ENCODE results near the gene COL4A1. TPM values are rescaled to one million over a fixed set of nuclear protein-coding genes. Genes with fewer than 3 reads are reported as not detected.

COL4A1 gene
- 12.1 and 13.5 TPM in 2 replicates for total RNA-seq (2014; rRNA removed; shearing (Covaris generic))
- 9.6 and 15.5 TPM in 2 replicates for polyA plus RNA-seq (2015; cell fraction: cytosol; rRNA removed)
- polyA plus RNA-seq (2015; cell fraction: nucleus; rRNA removed) = 8.6 and 13.2 TPM in 2 replicates

GRCh38 chr13:110306960-110307766 is at the start of gene COL4A1, which contains the start of gene COL4A2:
TSS of gene COL4A1 (minus strand) at chr13:110307157. CDS start at chr13:110307027, 130 bp downstream.
TSS of gene COL4A2 (plus strand) at chr13:110307284. CDS start at chr13:110307904, 620 bp downstream.
- DNase-seq (ENCODE audit: low read depth, low spot score) = peak; percentile 11
- in situ Hi-C loops (cut with HindIII; ENCODE audit: low pct_unique_long_range_greater_than_20kb, low sequenced_read_pairs) = no loop called here

DNA sequence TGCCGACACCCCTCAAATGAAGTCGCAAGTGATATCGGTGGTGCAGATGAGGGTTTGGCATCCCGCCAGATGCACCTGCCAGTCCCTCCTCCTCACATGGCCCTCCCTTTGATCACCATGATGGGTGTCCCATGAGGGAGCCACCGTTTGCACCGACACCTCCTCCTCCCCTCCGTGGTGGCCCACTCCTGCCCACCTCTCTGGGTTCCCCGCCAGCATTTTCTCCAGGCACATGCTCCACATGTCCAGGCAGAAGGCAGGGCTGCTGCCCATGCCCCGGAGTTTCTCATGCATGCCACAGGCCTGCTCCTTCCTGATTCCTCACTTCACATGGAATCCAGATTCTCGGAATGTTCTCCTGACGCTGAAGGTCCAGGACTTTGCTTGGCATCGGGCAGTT is 49.4 kb upstream of the COL4A1 start:
- DNase-seq (ENCODE audit: low read depth, low spot score) = no peak
- in situ Hi-C loops (cut with HindIII; ENCODE audit: low pct_unique_long_range_greater_than_20kb, low sequenced_read_pairs) = no loop called here

DNA sequence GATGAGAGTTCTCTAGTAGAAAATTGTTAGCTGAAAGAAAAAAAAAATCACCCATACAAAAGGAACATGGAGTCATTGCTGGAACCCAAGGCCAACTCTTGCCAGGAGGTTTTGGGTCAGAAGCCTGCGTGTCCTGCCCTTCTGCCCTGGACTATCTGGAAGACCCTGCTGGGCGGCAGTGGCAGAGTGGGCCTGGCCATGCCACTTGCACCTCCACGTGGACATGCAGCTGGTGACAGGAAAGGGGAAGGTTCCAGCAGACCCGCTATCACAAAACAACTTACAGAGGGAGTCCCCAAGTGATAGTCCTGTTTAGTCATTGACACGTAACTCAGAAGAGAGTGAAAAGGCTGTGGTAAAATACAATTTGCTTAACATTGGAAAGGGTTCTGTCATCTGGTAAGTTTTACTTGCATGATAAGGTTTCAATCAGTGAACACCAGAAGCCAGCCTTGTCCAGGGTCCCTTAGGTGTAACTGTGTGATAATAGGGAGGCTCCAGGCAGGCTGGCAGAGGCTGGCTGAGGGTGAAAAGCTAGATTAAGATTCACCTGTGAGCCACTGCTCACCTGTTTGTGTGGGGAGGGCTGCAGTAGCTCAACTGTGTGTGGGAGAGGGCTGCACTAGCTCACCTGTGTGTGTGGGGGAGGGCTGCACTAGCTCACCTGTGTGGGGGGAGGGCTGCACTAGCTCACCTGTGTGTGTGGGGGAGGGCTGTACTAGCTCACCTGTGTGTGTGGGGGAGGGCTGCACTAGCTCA is 47.9 kb upstream of the COL4A1 start:
- no peak for DNase-seq (ENCODE audit: low read depth, low spot score)
- in situ Hi-C loops (cut with HindIII; ENCODE audit: low pct_unique_long_range_greater_than_20kb, low sequenced_read_pairs) = no loop called here

DNA sequence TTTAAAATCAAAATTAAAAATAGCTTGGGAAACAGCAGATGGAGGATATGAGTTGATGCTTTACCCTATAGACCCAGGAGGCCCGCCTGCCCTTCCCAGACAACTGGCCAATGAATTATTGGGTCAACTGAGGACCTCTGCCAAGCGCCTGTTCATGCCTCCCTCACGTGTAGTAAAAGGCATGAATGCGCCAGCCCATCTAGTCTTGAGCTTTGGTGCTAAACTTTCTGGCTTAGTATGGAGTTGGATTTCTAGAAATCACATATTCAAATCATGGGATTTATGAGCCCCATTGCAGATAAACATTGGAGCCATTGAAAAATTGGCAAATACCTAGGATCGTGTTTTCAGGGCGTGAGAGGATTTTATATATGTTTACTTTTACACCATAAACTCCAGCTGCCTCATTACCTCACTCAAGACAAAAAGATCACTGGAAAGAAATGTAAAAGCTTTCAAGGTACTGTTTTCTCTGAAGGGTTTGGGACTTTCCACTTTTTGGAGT is 47.2 kb upstream of the COL4A1 start:
- in situ Hi-C loops (cut with HindIII; ENCODE audit: low pct_unique_long_range_greater_than_20kb, low sequenced_read_pairs) = no loop called here
- no peak for DNase-seq (ENCODE audit: low read depth, low spot score)

DNA sequence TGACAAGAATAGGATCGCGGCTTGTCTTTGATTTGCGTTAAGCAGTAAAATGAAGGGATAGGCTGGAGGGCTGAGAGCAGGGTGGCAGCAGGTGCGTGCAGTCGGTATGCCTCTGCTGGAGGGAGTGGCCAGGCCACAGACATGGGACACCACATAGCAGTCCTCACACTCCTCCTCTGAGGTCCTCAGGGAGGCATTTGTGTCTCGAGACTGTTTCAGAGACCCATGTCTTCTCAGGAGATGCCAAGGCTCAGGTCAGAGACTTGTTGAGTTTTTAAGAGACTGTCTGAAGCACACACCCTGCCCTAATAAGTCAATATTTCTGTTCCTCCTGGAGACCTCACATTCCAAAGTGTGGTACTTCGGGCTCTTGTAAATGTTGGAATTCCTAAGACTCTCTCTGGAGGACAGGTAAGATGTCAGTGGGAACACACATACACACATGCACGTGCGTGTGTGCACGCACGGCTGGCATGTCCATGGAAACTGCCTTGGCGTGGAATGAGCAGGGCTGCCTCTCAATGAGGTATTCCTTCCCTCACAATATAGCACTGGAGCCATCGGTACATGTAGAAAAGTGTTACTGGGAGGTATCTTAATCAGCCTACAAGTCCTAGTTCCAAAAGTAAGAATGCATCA is 46.5 kb upstream of the COL4A1 start:
- in situ Hi-C loops (cut with HindIII; ENCODE audit: low pct_unique_long_range_greater_than_20kb, low sequenced_read_pairs) = no loop called here
- no peak for DNase-seq (ENCODE audit: low read depth, low spot score)

GRCh38 chr13:110352735-110353134 is 45.8 kb upstream of the COL4A1 start:
- DNase-seq (ENCODE audit: low read depth, low spot score) = peak; percentile 28
- in situ Hi-C loops (cut with HindIII; ENCODE audit: low pct_unique_long_range_greater_than_20kb, low sequenced_read_pairs) = no loop called here

DNA sequence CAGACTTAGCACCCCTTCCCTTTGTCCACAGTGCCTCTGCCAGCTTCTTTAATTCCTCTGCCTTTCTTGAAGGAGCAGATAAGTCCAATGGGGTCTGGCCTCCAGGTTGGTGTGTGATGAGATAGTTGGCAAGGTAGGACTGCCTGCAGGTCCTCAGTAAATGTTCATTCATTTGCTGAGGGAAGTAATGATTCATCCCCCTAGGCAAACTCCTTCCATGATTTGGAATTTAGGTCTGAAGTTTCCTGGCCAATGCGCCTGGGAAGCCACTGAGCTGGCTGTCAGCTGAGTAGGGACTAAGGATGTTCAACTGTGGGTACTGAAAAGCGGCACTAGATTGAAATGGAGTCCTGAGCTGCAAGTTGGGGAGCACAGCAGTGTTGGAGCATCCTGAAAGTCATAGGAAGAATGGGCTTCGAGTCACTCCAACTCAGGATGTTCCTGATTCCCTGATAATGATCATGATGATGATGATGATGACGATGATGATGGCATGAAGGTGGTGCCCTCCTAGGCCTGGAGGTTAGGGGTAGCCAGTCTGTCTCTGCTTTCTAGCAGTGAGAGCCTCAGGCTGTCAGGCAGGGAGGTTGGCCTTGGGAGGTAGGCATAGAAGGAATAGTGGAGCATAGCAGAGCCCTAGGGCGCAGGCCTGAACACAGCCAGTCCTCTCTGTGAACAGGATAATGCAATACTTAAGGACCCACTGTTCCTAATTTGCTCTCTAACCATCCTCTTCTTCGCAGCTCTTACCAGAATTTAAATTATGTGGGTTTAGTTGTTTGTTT is 44.9 kb upstream of the COL4A1 start:
- no peak for DNase-seq (ENCODE audit: low read depth, low spot score)
- in situ Hi-C loops (cut with HindIII; ENCODE audit: low pct_unique_long_range_greater_than_20kb, low sequenced_read_pairs) = no loop called here

DNA sequence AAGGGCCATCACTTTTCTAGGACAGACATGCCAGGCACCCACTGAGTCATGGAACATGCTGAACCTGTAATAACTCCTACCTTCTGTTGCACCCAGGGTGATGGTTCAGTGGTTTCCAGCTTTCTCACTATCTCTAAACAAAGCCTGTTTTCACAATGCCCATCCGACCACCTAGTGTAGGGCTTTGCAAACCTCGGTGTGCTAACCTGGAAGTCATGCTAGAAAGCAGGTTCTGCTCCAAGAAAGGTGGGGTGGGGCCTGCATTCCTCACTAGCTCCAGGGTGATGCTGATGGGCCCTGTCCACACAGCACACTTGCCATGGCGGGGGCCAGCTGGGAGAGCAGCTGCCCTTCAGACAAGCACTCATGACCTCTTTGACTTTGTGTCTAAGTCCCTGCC is 43.6 kb upstream of the COL4A1 start:
- in situ Hi-C loops (cut with HindIII; ENCODE audit: low pct_unique_long_range_greater_than_20kb, low sequenced_read_pairs) = no loop called here
- no peak for DNase-seq (ENCODE audit: low read depth, low spot score)

DNA sequence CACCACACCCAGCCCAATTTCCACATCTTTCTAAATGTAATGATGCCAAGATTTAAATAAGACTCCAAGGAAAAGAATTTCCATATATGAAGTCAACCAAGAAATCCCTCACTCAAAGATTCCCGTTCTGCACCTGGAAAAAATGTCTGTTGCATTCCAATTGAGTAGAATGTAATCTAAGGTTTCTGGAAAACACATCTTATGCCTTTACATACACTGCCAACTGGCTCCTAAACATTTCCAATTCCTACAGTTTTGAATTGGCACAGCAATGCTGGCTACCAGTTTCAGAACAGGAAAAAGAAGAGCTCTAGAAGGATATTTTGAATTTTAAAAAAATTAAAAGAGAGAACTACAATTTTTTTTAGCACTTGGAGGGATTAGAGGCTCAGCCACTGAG is 43.1 kb upstream of the COL4A1 start:
- in situ Hi-C loops (cut with HindIII; ENCODE audit: low pct_unique_long_range_greater_than_20kb, low sequenced_read_pairs) = no loop called here
- DNase-seq (ENCODE audit: low read depth, low spot score) = no peak

DNA sequence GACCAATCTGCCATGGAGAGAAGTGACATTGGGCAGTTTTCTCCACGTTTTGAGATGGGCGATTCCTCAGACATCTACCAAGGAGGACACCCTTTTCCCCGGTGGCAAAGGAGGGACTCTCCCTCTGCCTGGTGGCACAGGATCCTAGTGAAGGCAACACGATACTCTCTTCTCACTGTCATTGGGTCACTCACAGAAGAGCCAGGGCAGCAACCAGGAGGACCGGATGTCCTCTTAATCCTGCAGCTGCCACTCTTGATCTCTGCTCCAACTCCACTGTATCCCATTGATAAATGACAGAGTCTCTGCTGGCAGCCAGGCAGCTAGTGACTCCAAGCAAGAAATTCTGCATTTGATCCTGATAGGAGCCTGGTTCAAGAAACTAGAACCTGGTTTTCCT is 42.3 kb upstream of the COL4A1 start:
- in situ Hi-C loops (cut with HindIII; ENCODE audit: low pct_unique_long_range_greater_than_20kb, low sequenced_read_pairs) = no loop called here
- no peak for DNase-seq (ENCODE audit: low read depth, low spot score)

- DNase-seq (ENCODE audit: low read depth, low spot score) = peak; percentile 50
- in situ Hi-C loops (cut with HindIII; ENCODE audit: low pct_unique_long_range_greater_than_20kb, low sequenced_read_pairs) = no loop called here
These were observed 41.5 kb upstream of the COL4A1 start for GRCh38 chr13:110348309-110349105.

DNA sequence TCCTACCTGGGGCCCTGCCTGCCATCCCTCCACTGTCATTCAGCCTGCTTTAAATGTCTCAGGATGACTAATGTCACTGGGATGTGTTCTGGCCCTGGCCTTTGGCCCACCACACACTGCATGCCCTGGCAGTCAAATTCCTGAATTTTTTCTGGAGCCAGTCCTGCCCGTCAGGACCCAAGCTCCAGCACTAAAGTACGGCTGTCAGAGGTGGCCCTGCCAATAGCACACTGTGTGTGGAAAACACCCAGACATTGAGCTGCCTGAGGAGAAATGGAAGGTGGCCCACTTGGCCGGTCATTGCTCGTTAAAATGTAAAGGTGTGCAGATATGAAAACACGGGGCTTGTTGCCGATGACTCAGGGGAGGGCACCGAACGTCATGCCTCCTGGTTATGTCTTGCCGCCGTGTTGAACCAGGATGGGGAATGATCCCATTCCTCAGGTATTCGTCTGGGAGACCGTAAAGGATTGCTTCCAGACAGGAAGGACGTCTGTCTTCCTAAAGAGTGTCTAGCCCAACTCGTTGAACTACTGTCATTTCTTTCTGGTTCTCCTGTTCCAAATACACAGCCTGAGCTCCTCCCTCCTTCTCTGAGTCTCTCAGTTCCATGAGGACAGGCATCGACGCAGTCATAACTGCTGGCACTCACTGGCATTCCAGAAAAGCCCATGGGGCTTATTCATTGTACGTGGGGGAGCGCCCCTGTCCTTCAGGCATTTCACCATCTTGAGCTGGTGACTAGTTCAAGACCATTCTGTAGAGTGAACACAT is 40.8 kb upstream of the COL4A1 start:
- in situ Hi-C loops (cut with HindIII; ENCODE audit: low pct_unique_long_range_greater_than_20kb, low sequenced_read_pairs) = no loop called here
- no peak for DNase-seq (ENCODE audit: low read depth, low spot score)

DNA sequence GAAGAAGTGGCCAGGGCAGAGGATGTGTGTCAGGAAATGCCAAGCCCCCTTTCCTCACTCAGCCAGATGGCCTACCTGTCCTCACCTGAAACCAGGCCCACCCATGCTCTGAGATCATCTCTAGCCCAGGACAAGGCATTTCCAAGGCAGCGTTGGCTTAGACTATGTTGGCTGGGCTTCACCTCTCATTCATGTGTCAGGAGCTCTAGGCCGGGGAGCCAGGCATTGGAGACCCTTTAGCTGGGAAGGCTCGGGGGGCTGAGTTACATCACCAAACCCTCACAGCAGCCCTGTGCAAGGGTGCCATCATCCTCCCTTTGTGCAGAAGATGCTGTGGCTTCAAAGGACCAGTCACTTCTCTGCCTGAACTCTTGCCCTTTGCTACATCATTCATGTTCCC is 40.1 kb upstream of the COL4A1 start:
- in situ Hi-C loops (cut with HindIII; ENCODE audit: low pct_unique_long_range_greater_than_20kb, low sequenced_read_pairs) = no loop called here
- DNase-seq (ENCODE audit: low read depth, low spot score) = no peak

- in situ Hi-C loops (cut with HindIII; ENCODE audit: low pct_unique_long_range_greater_than_20kb, low sequenced_read_pairs) = no loop called here
- DNase-seq (ENCODE audit: low read depth, low spot score) = no peak
These were observed 39.7 kb upstream of the COL4A1 start for GRCh38 chr13:110346661-110347067.

GRCh38 chr13:110345701-110346100 is 38.7 kb upstream of the COL4A1 start:
- in situ Hi-C loops (cut with HindIII; ENCODE audit: low pct_unique_long_range_greater_than_20kb, low sequenced_read_pairs) = no loop called here
- no peak for DNase-seq (ENCODE audit: low read depth, low spot score)

GRCh38 chr13:110345266-110345665 is 38.3 kb upstream of the COL4A1 start:
- in situ Hi-C loops (cut with HindIII; ENCODE audit: low pct_unique_long_range_greater_than_20kb, low sequenced_read_pairs) = no loop called here
- no peak for DNase-seq (ENCODE audit: low read depth, low spot score)

All from SK-MEL-5 (cell line).